Ovary (tissue), 3 donors: ENCODE measurements around the gene UBR4.

Experiments
- CTCF ChIP-seq, 3 donors: fragments of 450-650 bp in 2 of 3; fragments of 200-600 bp in 1 of 3; IDR thresholded peaks; one replicate each; pipeline versions ENCODE4 v1.5.1 to v1.8.0; 2016 to 2022; ENCODE audit warnings: antibody characterized with exemption in 3 of 3, mild to moderate bottlenecking in 1 of 3
- EP300 ChIP-seq: sonication (generic); formaldehyde crosslinking; IDR thresholded peaks from one replicate; pipeline ENCODE4 v1.6.1; 2017; ENCODE audit warnings: antibody characterized with exemption
- POLR2A ChIP-seq: fragments of 450-650 bp; IDR thresholded peaks from one replicate; pipeline ENCODE4 v1.6.1; 2017; ENCODE audit warnings: antibody characterized with exemption, mild to moderate bottlenecking, moderate library complexity
- donor health status: DM: no; HTN: no; CAD: no.

DNA sequence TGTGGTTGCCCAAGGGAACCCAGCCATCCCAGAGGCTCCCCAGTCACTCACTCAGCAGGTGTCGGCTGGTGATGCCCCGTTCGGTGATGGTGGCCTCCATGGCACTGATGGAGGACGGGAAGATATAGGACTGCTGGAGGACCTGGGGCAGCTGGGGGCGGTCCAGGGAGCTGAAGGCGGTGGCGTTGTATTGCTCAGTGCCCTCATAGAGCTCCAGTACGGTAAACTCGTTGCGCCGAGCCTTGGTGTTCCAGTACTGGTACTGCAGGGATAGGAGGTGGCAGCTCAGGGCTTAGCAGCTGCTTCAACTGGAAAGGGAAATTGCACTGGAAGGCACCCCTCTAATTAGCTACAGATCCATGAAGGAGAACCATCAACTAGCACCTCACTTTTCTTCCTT, 12.5 kb upstream of the UBR4 start:
- no peak for TF ChIP-seq CTCF (IDR thresholded peaks at IDR 0.05)
- TF ChIP-seq POLR2A = no peak
- TF ChIP-seq EP300 = no peak
